CD8-positive, alpha-beta memory T cell (primary cell): ENCODE data around the gene TPGS1. TPM values are rescaled to one million over a fixed set of nuclear protein-coding genes. Genes with fewer than 3 reads are reported as not detected.

Experiments used
- CTCF ChIA-PET: fragments of 350-600 bp; sonication (Branson Sonifier 250); formaldehyde crosslinking; loops from one replicate; lab custom pipeline; 2021; ENCODE audit warnings: antibody characterized with exemption; lab: Charles Lee
- POLR2A ChIA-PET: fragments of 350-600 bp; sonication (Branson Sonifier 250); formaldehyde crosslinking; loops from one replicate; lab custom pipeline; 2021; ENCODE audit warnings: antibody characterized with exemption; lab: Charles Lee
- DNase-seq, 5 donors: peaks; one replicate each; pipeline versions ENCODE4 v3.0.0 to v3.0.0-alpha.2; 2020 to 2022; ENCODE audit warnings: mixed read lengths in 1 of 5
- H3K27ac ChIP-seq: one replicate; pipeline ENCODE4 v1.7.0; 2013; ENCODE audit warnings: low read depth, mild to moderate bottlenecking, low read length, moderate library complexity
- H3K27me3 ChIP-seq: 2 replicates; pipeline ENCODE4 v1.7.0; 2013; ENCODE audit warnings: low read length, mild to moderate bottlenecking; ENCODE audit not compliant: insufficient read depth, poor library complexity, severe bottlenecking
- H3K36me3 ChIP-seq: 2 replicates; pipeline ENCODE4 v1.7.0; 2013; ENCODE audit warnings: mild to moderate bottlenecking, low read length, moderate library complexity; ENCODE audit not compliant: insufficient read depth
- H3K4me1 ChIP-seq: 2 replicates; pipeline ENCODE4 v1.7.0; 2013; ENCODE audit warnings: mild to moderate bottlenecking, low read length, moderate library complexity; ENCODE audit not compliant: insufficient read depth
- H3K4me3 ChIP-seq: 2 replicates; pipeline ENCODE4 v1.7.0; 2013; ENCODE audit warnings: mild to moderate bottlenecking, low read length
- H3K9me3 ChIP-seq: 2 replicates; pipeline ENCODE4 v1.7.0; 2013; ENCODE audit warnings: mild to moderate bottlenecking, low read length
- H3K27ac Mint-ChIP-seq, 8 donors: one replicate each; pipeline ENCODE4 v1.8.0; 2020 to 2021; ENCODE audit warnings: mixed read lengths in 8 of 8, mild to moderate bottlenecking in 6 of 8, inconsistent platforms in 3 of 8, moderate library complexity in 3 of 8
- H3K27me3 Mint-ChIP-seq, 2 donors: one replicate each; pipeline ENCODE4 v1.8.0; 2020 to 2021; ENCODE audit warnings: mixed read lengths in 2 of 2, mild to moderate bottlenecking in 1 of 2, moderate library complexity in 1 of 2
- H3K36me3 Mint-ChIP-seq, 3 donors: one replicate each; pipeline ENCODE4 v1.8.0; 2020 to 2021; ENCODE audit warnings: mixed read lengths in 3 of 3, inconsistent platforms in 1 of 3, mild to moderate bottlenecking in 1 of 3
- H3K4me1 Mint-ChIP-seq, 3 donors: one replicate each; pipeline ENCODE4 v1.8.0; 2020 to 2021; ENCODE audit warnings: mixed read lengths in 3 of 3, inconsistent platforms in 1 of 3, mild to moderate bottlenecking in 1 of 3
- H3K4me3 Mint-ChIP-seq, 7 donors: one replicate each; pipeline ENCODE4 v1.8.0; 2020 to 2021; ENCODE audit warnings: mixed read lengths in 7 of 7, mild to moderate bottlenecking in 6 of 7, moderate library complexity in 4 of 7, inconsistent platforms in 2 of 7
- H3K9me3 Mint-ChIP-seq, 5 donors: one replicate each; pipeline ENCODE4 v1.8.0; 2020 to 2022; ENCODE audit warnings: mixed read lengths in 5 of 5, mild to moderate bottlenecking in 3 of 5, moderate library complexity in 2 of 5, inconsistent platforms in 1 of 5
- polyA plus RNA-seq: library from polyadenylated mRNA; unstranded; fragments of 300-500 nt; fragmentation: Illumina TruSeq; gene quantifications from one replicate; pipeline ENCODE4 v1.2.3, GENCODE V29; 2021
- total RNA-seq, 2 experiments: library from RNA; stranded (reverse); gene quantifications; one replicate each; pipeline ENCODE4 v1.2.3, GENCODE V29; 2021

Gene TPGS1
- total and polyA plus RNA-seq, 3 experiments from 2014 or later, result 18.6 to 50.3 (median 20.0) TPM

GRCh38 chr19:556611-557382, 49.5 kb downstream of the TPGS1 start:
- no peaks in the 10 kb centered on the region for H3K4me1 ChIP-seq
- no peak overlapping the region for H3K4me3 ChIP-seq
- Mint-ChIP-seq H3K4me3 (no peak overlapping the region), H3K27ac (no peak overlapping the region), H3K27me3 (no peaks in the 10 kb centered on the region), H3K4me1 (no peaks in the 10 kb centered on the region), H3K36me3 (no peaks in the 10 kb centered on the region), H3K9me3 (no peaks in the 10 kb centered on the region)
- no peaks in the 10 kb centered on the region for H3K9me3 ChIP-seq
- ChIA-PET POLR2A (no interaction called here), CTCF (no interaction called here)
- no peaks in the 10 kb centered on the region for H3K27me3 ChIP-seq
- peak overlapping the region; percentile 54 for H3K27ac ChIP-seq
- DNase-seq, result peak in 1 of 5 donors; percentile 43
- H3K36me3 ChIP-seq, result no peaks in the 10 kb centered on the region

- H3K27ac ChIP-seq, result no peak overlapping the region
- H3K4me1 ChIP-seq, result no peaks in the 10 kb centered on the region
- H3K27ac Mint-ChIP-seq, result peak overlapping the region in 1 of 8 donors; percentile 84
- CTCF ChIA-PET, result no interaction called here
- H3K9me3 Mint-ChIP-seq, result no peaks in the 10 kb centered on the region
- peak overlapping the region in 1 of 7 donors; percentile 63 for H3K4me3 Mint-ChIP-seq
- no peaks in the 10 kb centered on the region for H3K4me1 Mint-ChIP-seq
- H3K27me3 ChIP-seq, result no peaks in the 10 kb centered on the region
- H3K36me3 ChIP-seq, result no peaks in the 10 kb centered on the region
- no peaks in the 10 kb centered on the region for H3K9me3 ChIP-seq
- POLR2A ChIA-PET, result no interaction called here
- no peak for DNase-seq
- no peak overlapping the region for H3K4me3 ChIP-seq
- no peaks in the 10 kb centered on the region for H3K27me3 Mint-ChIP-seq
- no peaks in the 10 kb centered on the region for H3K36me3 Mint-ChIP-seq
Observed at GRCh38 chr19:558770-559439, 51.6 kb downstream of the TPGS1 start.

- Histone ChIP-seq H3K36me3 (no peaks in the 10 kb centered on the region), H3K27me3 (no peaks in the 10 kb centered on the region), H3K9me3 (no peaks in the 10 kb centered on the region), H3K4me1 (no peaks in the 10 kb centered on the region), H3K27ac (no peak overlapping the region), H3K4me3 (no peak overlapping the region)
- Mint-ChIP-seq H3K36me3 (no peaks in the 10 kb centered on the region), H3K9me3 (no peaks in the 10 kb centered on the region), H3K27ac (no peak overlapping the region), H3K4me3 (no peak overlapping the region), H3K4me1 (no peaks in the 10 kb centered on the region), H3K27me3 (no peaks in the 10 kb centered on the region)
- ChIA-PET POLR2A (interaction anchor here (0.6 to 0.7 kb wide), 2 partner anchors 63 to 72 kb away, joined by 3 to 5 read pairs; no protein-coding TSS in a partner anchor), CTCF (no interaction called here)
- DNase-seq, result no peak
Observed at GRCh38 chr19:560121-560520, 52.8 kb downstream of the TPGS1 start.

GRCh38 chr19:566403-566802, 59.1 kb downstream of the TPGS1 start:
- Mint-ChIP-seq H3K4me3 (peak overlapping the region in 1 of 7 donors; percentile 4), H3K9me3 (peaks cover 0 to 2% (median 0%) of the 10 kb centered on the region in 5 donors), H3K4me1 (peaks cover 10 to 15% (median 12%) of the 10 kb centered on the region in 3 donors), H3K27me3 (peaks cover 0 to 11% of the 10 kb centered on the region in 2 donors), H3K27ac (peak overlapping the region in 1 of 8 donors; percentile 56), H3K36me3 (peaks cover 0 to 5% (median 0%) of the 10 kb centered on the region in 3 donors)
- no peaks in the 10 kb centered on the region for H3K36me3 ChIP-seq
- DNase-seq, result peak in 1 of 5 donors; percentile 42
- no peaks in the 10 kb centered on the region for H3K9me3 ChIP-seq
- no peak overlapping the region for H3K4me3 ChIP-seq
- ChIA-PET CTCF (interaction anchor here (0.8 kb wide), 1 partner anchor 60 kb away, joined by 4 read pairs; no protein-coding TSS in a partner anchor), POLR2A (no interaction called here)
- no peaks in the 10 kb centered on the region for H3K27me3 ChIP-seq
- H3K27ac ChIP-seq, result peak overlapping the region; percentile 31
- H3K4me1 ChIP-seq, result no peaks in the 10 kb centered on the region

- no peak overlapping the region for H3K4me3 ChIP-seq
- Mint-ChIP-seq H3K27ac (peak overlapping the region in 2 of 8 donors; percentile 47 to 56), H3K4me3 (no peak overlapping the region), H3K27me3 (peaks cover 0 to 12% of the 10 kb centered on the region in 2 donors), H3K36me3 (peaks cover 0 to 5% (median 0%) of the 10 kb centered on the region in 3 donors), H3K9me3 (peaks cover 0 to 2% (median 0%) of the 10 kb centered on the region in 5 donors), H3K4me1 (peaks cover 12 to 19% (median 13%) of the 10 kb centered on the region in 3 donors)
- H3K27ac ChIP-seq, result peak overlapping the region; percentile 31
- DNase-seq, result no peak
- ChIA-PET POLR2A (no interaction called here), CTCF (interaction anchor here (0.8 kb wide), 2 partner anchors 21 to 61 kb away, joined by 4 read pairs; no protein-coding TSS in a partner anchor)
- no peaks in the 10 kb centered on the region for H3K27me3 ChIP-seq
- H3K4me1 ChIP-seq, result no peaks in the 10 kb centered on the region
- no peaks in the 10 kb centered on the region for H3K9me3 ChIP-seq
- H3K36me3 ChIP-seq, result no peaks in the 10 kb centered on the region
Observed at GRCh38 chr19:566844-567243, 59.5 kb downstream of the TPGS1 start.

- no peak overlapping the region for H3K4me3 ChIP-seq
- peak overlapping the region in 1 of 8 donors; percentile 56 for H3K27ac Mint-ChIP-seq
- H3K36me3 ChIP-seq, result no peaks in the 10 kb centered on the region
- H3K27me3 ChIP-seq, result no peaks in the 10 kb centered on the region
- H3K36me3 Mint-ChIP-seq, result peaks cover 0 to 7% (median 0%) of the 10 kb centered on the region in 3 donors
- H3K9me3 ChIP-seq, result no peaks in the 10 kb centered on the region
- H3K4me3 Mint-ChIP-seq, result no peak overlapping the region
- ChIA-PET POLR2A (no interaction called here), CTCF (interaction anchor here (0.8 kb wide), 1 partner anchor 22 kb away, joined by 4 read pairs; no protein-coding TSS in a partner anchor)
- no peaks in the 10 kb centered on the region for H3K4me1 ChIP-seq
- peaks cover 0 to 2% (median 0%) of the 10 kb centered on the region in 5 donors for H3K9me3 Mint-ChIP-seq
- peak in 1 of 5 donors; percentile 43 for DNase-seq
- peaks cover 12 to 19% (median 14%) of the 10 kb centered on the region in 3 donors for H3K4me1 Mint-ChIP-seq
- H3K27ac ChIP-seq, result no peak overlapping the region
- H3K27me3 Mint-ChIP-seq, result peaks cover 0 to 15% of the 10 kb centered on the region in 2 donors
Observed at GRCh38 chr19:567296-567900, 60.1 kb downstream of the TPGS1 start.
